Measurements from ENCODE around the gene VPS9D1.

VPS9D1 gene

GRCh38 chr16:89689142-89689541 is 31.6 kb downstream of the VPS9D1 start:
- no peak for TF ChIP-seq ZFX (IDR thresholded peaks at IDR 0.05)
- no peak for TF ChIP-seq CTCF (conservative IDR thresholded peaks at IDR 0.05)
- H3K27ac ChIP-seq = no peak overlapping the region

- H3K27ac ChIP-seq = peak overlapping the region; percentile 94; the same call in 1 of the 2 replicates
- TF ChIP-seq ZFX (IDR thresholded peaks at IDR 0.05) (no peak), CTCF (conservative IDR thresholded peaks at IDR 0.05) (no peak)
Measured at GRCh38 chr16:89688395-89688794, 32.3 kb downstream of the VPS9D1 start.

- TF ChIP-seq CTCF (conservative IDR thresholded peaks at IDR 0.05) (no peak), ZFX (IDR thresholded peaks at IDR 0.05) (no peak)
- H3K27ac ChIP-seq = peak overlapping the region; percentile 94
Measured at GRCh38 chr16:89687092-89687940, 33.4 kb downstream of the VPS9D1 start.

- TF ChIP-seq CTCF (conservative IDR thresholded peaks at IDR 0.05) = no peak
- no peak for TF ChIP-seq ZFX (IDR thresholded peaks at IDR 0.05)
- peak within 1 kb of the TSS; percentile 94 for H3K27ac ChIP-seq
Measured at GRCh38 chr16:89686520-89687091, 34.1 kb downstream of the VPS9D1 start, which contains the start of gene CDK10. CDK10 (plus strand) TSS chr16:89686689; CDS start chr16:89686711, 22 bp downstream.

GRCh38 chr16:89685916-89686315 is 34.8 kb downstream of the VPS9D1 start:
- TF ChIP-seq CTCF (conservative IDR thresholded peaks at IDR 0.05) (no peak), ZFX (IDR thresholded peaks at IDR 0.05) (no peak)
- no peak overlapping the region; the same call in 1 of the 2 replicates for H3K27ac ChIP-seq

GRCh38 chr16:89678258-89678657 is 42.4 kb downstream of the VPS9D1 start:
- no peak overlapping the region for H3K27ac ChIP-seq
- no peak for TF ChIP-seq CTCF (conservative IDR thresholded peaks at IDR 0.05)

All from C4-2B (cell line).